ENCODE results near the gene LHPP. TPM values are rescaled to one million over a fixed set of nuclear protein-coding genes. Genes with fewer than 3 reads are reported as not detected.
A peak's percentile ranks its signal among the peaks of the same experiment; 100 is the strongest.
"Not testable (repeated sequence)": the region's sequence is repeated elsewhere in the genome, so short reads cannot be mapped to it uniquely, and the experiment has no call there.

LHPP gene
- total RNA-seq, 1 donor from 2014 or later, result 4.1 TPM

- DNase-seq (ENCODE audit: low read depth in 2 of 2), result no peak
These were observed 74.3 kb downstream of the LHPP start for GRCh38 chr10:124535731-124536495.

GRCh38 chr10:124536496-124537050 is 75.0 kb downstream of the LHPP start:
- no peak for DNase-seq (ENCODE audit: low read depth in 2 of 2)

- no peak for DNase-seq (ENCODE audit: low read depth in 2 of 2)
These were observed 75.6 kb downstream of the LHPP start for GRCh38 chr10:124537166-124537725.

GRCh38 chr10:124537891-124538290 is 76.3 kb downstream of the LHPP start:
- no peak for DNase-seq (ENCODE audit: low read depth in 2 of 2)

- DNase-seq (ENCODE audit: low read depth in 2 of 2), result no peak
These were observed 77.1 kb downstream of the LHPP start for GRCh38 chr10:124538706-124539105.

- peak; percentile 11 to 53 for DNase-seq (ENCODE audit: low read depth in 2 of 2)
These were observed 78.5 kb downstream of the LHPP start for GRCh38 chr10:124539935-124540641.

GRCh38 chr10:124541076-124541903 is 79.7 kb downstream of the LHPP start:
- DNase-seq (ENCODE audit: low read depth in 2 of 2), result no peak

- DNase-seq (ENCODE audit: low read depth in 2 of 2), result no peak
These were observed 80.7 kb downstream of the LHPP start for GRCh38 chr10:124542336-124542735.

GRCh38 chr10:124543146-124543545 is 81.5 kb downstream of the LHPP start:
- no peak for DNase-seq (ENCODE audit: low read depth in 2 of 2)

- no peak for DNase-seq (ENCODE audit: low read depth in 2 of 2)
These were observed 82.3 kb downstream of the LHPP start for GRCh38 chr10:124543971-124544370.

- DNase-seq (ENCODE audit: low read depth in 2 of 2), result no peak
These were observed 83.1 kb downstream of the LHPP start for GRCh38 chr10:124544711-124545110.

- DNase-seq (ENCODE audit: low read depth in 2 of 2), result no peak
These were observed 83.9 kb downstream of the LHPP start for GRCh38 chr10:124545351-124546054.

GRCh38 chr10:124546055-124546369 is 84.4 kb downstream of the LHPP start:
- DNase-seq (ENCODE audit: low read depth in 2 of 2), result no peak

- DNase-seq (ENCODE audit: low read depth in 2 of 2), result no peak
These were observed 85.5 kb downstream of the LHPP start for GRCh38 chr10:124546957-124547646.

GRCh38 chr10:124547647-124548168 is 86.1 kb downstream of the LHPP start:
- DNase-seq (ENCODE audit: low read depth in 2 of 2), result peak in 1 of 2 donors; percentile 15

- DNase-seq (ENCODE audit: low read depth in 2 of 2), result not testable (repeated sequence)
These were observed 87.5 kb downstream of the LHPP start for GRCh38 chr10:124549171-124549570.

- DNase-seq (ENCODE audit: low read depth in 2 of 2), result no peak
These were observed 88.8 kb downstream of the LHPP start for GRCh38 chr10:124550293-124551034.

GRCh38 chr10:124551097-124551496 is 89.5 kb downstream of the LHPP start:
- no peak for DNase-seq (ENCODE audit: low read depth in 2 of 2)

- DNase-seq (ENCODE audit: low read depth in 2 of 2), result no peak
These were observed 90.1 kb downstream of the LHPP start for GRCh38 chr10:124551755-124552154.
